ENCODE results near the gene NPHP4.

The NPHP4 gene

GRCh38 chr1:5988596-5989285 is 3.5 kb downstream of the NPHP4 start:
- DNase-seq = no peak

DNA sequence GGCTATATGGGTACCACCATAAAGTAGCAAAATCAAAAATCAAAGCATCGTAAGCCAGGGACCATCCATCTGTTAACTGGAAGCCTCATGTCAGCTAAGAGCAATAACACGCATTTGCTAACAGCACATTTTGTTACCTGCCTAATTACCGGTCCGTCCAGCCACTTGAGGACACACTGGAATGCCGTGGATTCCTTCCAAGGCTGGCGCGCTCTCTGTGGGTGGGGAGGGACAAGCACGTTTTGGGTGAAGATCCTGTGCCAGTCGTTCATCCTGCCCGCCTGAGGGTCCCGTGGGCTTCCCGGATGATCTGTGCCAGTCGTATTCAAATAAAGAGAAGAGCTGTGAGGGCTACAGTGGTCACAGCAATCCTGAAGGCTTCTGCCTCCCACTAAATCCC is 6.2 kb downstream of the NPHP4 start:
- no peak for DNase-seq

DNA sequence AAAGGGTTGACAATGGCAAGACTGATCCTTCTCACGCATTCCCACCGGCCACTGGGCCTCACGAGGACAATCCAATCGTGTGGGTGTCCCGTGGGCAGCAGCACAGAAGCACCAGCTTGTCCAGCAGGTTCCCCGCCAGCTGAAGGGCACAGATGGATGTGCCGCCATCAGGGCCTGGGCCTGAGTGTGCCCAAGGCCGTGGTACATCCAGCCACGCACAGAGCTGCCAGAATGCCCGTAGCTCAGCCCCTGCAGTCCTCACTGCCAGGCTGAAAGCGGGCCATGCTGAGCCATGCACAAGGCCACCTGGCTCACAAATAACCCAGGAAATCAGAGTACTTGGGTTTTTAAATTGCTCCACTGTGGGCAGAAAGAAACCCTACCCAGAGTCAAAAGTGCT is 7.0 kb downstream of the NPHP4 start:
- DNase-seq = no peak

DNA sequence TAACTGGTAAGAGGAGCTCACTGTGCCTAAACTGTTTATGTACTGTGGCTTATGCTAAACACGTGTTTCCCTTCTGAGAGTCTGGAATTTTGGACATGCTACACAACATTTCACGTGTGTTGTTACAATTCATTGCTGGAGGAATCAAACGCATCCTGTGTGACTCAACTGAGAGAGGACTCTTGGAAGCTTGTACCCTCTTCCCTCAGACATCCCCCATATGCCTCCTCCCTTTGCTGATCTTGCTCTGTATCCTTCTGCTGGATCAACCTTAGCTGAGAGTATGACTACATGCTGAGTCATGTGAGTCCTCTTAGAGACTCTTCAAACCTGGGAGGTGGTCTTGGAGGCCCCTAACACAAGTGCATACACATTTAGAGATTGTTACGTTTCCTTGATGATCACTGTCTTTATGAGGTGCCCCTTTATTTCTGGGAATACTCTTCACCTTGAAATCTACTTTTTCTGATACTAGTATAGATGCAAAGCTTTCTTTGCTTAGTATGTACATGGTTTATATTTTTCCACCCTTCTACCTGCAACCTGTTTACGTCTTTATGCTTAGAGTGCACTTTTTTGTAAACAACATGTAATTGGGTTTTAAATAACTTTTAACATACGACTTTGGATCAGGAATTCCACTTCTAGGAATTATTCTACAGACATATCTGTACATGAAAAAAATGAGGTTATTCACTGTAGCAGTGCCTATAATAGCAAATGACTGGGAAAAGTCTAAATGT is 8.7 kb downstream of the NPHP4 start:
- no peak for DNase-seq

DNA sequence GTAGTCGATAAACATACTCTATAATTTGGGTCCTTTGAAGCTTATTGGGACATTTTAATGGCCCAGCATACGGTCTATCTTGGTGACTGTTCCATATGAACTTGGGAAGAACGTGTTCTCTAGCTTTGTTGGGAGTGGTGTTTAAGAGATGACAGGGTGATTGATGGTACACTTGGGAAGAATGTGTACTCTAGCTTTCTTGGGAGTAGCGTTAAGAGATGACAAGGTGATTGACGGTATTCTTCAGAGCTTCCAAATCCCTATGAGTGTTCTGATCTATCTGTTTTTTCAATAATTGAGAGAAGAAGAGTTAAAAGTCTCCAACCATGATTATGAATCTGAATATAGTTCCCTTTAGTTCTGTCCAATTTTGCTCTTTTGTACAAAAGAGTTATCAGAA is 9.4 kb downstream of the NPHP4 start:
- no peak for DNase-seq

GRCh38 chr1:5982276-5982675 is 9.9 kb downstream of the NPHP4 start:
- DNase-seq = no peak

DNA sequence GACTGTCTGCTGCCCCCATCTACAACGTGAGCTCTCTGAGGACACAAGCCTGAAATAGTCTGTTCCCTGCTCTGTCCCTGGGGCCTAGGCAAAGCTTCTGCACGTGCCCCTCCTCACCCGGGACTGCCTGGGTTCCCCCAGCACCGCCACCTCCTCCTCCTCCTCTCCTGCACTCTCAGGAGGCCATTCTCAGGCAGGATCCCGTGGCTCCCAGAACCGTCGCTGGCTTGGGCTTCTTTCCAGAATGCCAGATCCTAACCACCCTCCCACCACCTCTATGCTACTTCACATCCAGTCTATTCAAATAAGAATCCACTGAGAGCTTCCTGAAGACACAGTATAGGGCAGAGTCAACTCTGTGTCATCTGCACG is 11.2 kb downstream of the NPHP4 start:
- DNase-seq = no peak

GRCh38 chr1:5980314-5981008 is 11.8 kb downstream of the NPHP4 start:
- no peak for DNase-seq

- DNase-seq = no peak
Observed at GRCh38 chr1:5979536-5980313, 12.5 kb downstream of the NPHP4 start.

GRCh38 chr1:5978452-5978851 is 13.8 kb downstream of the NPHP4 start:
- DNase-seq = no peak

- no peak for DNase-seq
Observed at GRCh38 chr1:5977494-5978444, 14.5 kb downstream of the NPHP4 start.

- DNase-seq = no peak
Observed at GRCh38 chr1:5976726-5977493, 15.3 kb downstream of the NPHP4 start.

DNA sequence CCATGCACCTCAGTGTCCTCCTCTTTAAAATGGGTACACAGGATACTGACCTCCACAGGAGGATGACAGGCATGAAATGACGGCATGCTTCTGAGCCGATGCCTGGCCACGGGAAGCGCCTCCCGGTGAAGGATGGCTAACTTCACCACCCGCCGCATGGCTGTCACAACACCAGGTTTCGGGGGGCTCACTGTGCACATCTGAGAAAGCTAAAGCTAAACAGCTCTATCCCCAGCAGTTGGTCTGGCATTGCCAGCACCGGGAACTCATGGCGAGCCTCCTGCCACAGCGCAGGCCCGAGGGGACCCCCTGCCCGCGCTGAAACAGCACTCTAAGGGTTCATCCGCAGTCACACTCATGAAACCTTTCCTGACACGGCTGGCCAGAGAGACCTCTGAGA is 16.0 kb downstream of the NPHP4 start:
- no peak for DNase-seq

DNA sequence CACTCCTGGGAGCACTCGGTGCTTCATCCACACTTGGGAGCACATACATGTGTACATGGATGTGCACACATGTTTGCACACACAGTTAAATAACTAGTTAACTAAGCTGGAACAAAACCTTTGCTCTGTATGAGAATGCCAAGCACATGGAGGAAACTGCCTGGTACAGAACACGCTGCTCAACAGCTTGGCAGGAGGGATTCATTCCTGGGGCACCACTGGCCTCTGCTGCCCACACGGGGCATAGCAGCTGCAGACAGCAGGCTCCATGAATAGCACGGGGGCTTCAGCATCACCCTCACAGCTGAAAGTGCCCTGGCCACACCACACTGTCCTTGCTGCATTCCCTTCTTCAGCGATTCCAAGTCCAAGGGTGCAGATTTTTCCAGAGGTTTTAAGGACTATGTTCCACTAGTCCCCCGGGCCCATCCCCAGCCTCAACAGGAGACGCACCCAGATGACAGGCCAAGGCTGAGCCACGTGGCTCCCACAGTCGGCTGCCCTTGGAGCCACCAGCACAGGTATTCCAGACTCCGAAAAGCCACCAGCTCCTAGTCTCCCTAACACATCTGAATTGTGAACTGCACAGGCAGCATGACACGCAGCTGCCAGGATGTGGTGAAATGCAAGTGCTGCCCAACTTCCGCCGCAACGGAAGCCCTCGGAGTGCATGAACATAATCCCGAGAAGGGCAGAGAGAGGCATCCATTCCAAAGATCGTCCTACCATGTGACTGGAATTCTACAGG is 16.9 kb downstream of the NPHP4 start:
- DNase-seq = peak; percentile 14

DNA sequence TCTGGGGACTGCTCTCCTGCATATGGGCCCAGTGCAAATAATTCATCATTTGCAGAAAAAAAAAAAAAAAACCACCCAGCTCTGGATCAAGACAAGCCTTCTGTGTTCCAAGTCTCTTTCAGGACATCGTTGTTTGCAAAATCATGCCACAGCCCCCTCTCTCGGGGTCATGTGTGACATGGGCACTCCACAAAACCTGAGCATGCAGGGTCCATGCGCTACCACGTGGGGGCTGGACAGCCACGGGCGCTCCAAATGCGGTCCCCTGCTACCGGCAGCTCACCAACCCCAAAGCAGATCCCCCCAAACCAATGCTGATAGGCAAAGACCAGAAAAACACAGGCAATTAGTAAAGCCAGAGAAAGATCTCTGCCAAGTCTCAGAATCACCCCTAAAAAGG is 17.6 kb downstream of the NPHP4 start:
- no peak for DNase-seq

GRCh38 chr1:5973771-5974170 is 18.5 kb downstream of the NPHP4 start:
- no peak for DNase-seq

DNA sequence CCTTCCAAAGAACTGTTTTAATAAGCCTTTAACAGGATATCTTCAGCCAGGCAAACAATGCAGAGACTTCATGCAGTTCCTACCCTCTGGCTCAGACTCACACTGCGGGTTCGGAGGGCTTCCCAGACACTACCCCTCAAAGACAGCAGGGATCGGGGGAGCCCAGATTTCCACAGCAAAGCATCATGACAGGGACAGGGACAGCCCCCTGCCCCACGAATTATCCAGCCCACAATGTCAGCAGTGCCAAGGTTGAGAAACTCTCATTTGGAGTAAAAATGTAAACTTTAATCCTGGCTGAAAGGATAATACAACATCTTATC is 20.1 kb downstream of the NPHP4 start:
- no peak for DNase-seq

DNA sequence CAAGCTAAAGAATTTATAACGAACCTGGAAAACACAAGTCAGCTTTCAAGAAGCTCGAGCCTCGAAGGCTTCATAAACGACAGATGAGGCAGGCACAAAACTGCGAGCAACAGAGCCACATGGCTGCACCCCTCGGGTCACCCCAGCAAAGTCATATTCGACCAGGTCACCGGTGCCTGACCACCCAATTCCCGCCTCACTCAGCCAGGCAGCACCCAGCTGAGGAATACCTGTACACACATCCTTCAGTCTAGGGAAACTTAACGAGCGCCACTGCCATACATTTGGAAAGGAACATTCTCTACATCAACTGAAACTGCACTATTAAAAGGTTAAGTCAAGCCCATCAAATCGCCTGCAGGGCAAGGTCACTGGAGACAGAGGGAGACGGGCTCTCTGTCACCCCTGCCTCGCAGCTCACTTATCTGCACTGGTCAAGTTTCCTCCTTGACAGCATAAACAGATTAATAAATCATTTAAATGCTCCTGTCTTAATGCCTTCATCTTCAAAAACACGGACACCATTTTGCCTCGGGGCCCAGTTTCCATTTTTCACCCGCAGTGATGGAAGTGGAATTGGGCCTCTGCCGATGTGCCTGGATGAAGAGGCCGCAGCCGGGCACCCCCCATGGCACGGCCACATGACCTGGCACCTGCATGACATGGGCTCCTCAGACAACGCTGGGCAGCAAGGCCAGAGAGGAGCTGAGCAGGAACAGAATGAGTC is 20.6 kb downstream of the NPHP4 start:
- no peak for DNase-seq

DNA sequence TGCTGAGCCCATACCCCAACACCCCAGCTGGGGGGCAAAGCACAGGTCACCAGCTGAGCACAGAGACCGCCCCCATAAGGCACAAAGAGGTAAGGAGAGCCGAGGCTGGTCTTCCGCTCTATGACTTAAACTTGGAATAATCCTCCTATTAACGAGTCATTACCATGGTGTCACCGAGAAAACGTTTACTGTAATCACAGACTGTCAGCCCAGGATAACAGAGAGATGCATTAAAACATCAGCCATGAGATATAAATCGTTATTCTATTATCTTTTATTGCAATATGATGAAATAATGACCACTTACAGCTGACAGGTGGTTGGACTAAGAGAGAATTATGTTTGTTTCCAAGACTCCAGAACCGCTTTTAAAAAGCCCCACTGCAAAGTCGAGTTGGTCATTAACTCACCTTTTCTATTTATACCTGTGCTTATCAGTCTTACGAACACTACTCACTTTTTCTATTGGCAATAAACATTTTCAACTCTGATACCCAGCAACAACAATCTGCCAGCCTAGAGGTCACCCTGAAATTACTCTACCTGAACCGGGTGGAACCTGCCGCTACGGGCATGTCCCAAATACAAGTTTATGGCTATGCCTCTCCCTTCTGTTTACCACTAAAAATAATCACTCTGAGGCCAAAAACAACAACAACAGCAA is 21.5 kb downstream of the NPHP4 start:
- DNase-seq = no peak

DNA sequence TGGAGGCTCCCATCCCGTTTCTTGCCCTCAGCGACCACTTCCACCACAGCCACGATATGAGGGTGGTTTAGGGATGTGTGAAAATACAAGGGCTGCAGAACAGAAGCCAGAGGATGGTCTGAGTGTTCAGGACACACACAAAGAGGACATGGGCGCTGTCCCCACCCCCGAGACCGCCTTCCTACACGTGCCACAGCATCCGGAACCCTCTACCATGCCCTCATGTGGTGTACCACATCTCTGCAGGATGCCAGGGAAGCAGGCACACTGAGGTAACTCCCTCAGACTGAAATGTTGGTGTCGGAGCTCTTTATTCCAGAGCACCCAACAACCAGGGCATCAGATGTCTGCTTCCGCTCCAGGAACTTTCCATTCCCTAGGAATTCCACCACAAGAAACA is 23.1 kb downstream of the NPHP4 start:
- no peak for DNase-seq

Measured in stimulated activated naive CD4-positive, alpha-beta T cell treated with Interleukin-2 at 50 U/mL for 16 hours (primary cell).